Large intestine (tissue), 3 donors: ENCODE measurements around the gene RMDN2. TPM values are rescaled to one million over a fixed set of nuclear protein-coding genes. Genes with fewer than 3 reads are reported as not detected.
A peak's percentile ranks its signal among the peaks of the same experiment; 100 is the strongest.
"Not testable (repeated sequence)": the region's sequence is repeated elsewhere in the genome, so short reads cannot be mapped to it uniquely, and the experiment has no call there.

Experiments used
- DNase-seq, 2 donors: peaks; one replicate each; pipeline versions ENCODE4 v3.0.0 to v3.0.0-alpha.2; 2013
- H3K27ac ChIP-seq: one replicate; pipeline ENCODE4 v1.5.1; 2013; ENCODE audit warnings: low read length
- H3K27me3 ChIP-seq: 2 replicates; pipeline ENCODE4 v1.6.1; 2013; ENCODE audit warnings: low read length; ENCODE audit not compliant: control insufficient read depth, insufficient read depth
- H3K36me3 ChIP-seq: 2 replicates; pipeline ENCODE4 v1.6.1; 2013; ENCODE audit warnings: low read length; ENCODE audit not compliant: control insufficient read depth, insufficient read depth
- H3K4me1 ChIP-seq: one replicate; pipeline ENCODE4 v1.6.1; 2013; ENCODE audit warnings: low read length; ENCODE audit not compliant: control insufficient read depth, insufficient read depth
- H3K4me3 ChIP-seq: one replicate; pipeline ENCODE4 v1.5.1; 2013; ENCODE audit warnings: low read length
- H3K9me3 ChIP-seq: one replicate; pipeline ENCODE4 v1.6.1; 2013; ENCODE audit warnings: mild to moderate bottlenecking, low read depth, low read length, moderate library complexity; ENCODE audit not compliant: control insufficient read depth
- WGBS: methylation state at CpG from one replicate; pipeline ENCODE4 v1.1.5; 2013; ENCODE audit warnings: low lambda C conversion rate; ENCODE audit not compliant: insufficient coverage; 5-methylcytosine and 5-hydroxymethylcytosine counted together
- polyA plus RNA-seq: library from polyadenylated mRNA; unstranded; fragments of 120-200 nt; gene quantifications from one replicate; pipeline ENCODE4 v1.2.1, GENCODE V29; 2013

RMDN2 gene
- polyA plus RNA-seq, 1 donor = 23.9 TPM

GRCh38 chr2:37963901-37964300 lies 38.8 kb downstream of the RMDN2 start:
- not testable (repeated sequence) for H3K4me3 ChIP-seq, H3K9me3 ChIP-seq, H3K4me1 ChIP-seq, H3K27ac ChIP-seq, H3K27me3 ChIP-seq, H3K36me3 ChIP-seq, DNase-seq
- 88% methylated on average over 1 of the region's 33 CpGs for WGBS

DNA sequence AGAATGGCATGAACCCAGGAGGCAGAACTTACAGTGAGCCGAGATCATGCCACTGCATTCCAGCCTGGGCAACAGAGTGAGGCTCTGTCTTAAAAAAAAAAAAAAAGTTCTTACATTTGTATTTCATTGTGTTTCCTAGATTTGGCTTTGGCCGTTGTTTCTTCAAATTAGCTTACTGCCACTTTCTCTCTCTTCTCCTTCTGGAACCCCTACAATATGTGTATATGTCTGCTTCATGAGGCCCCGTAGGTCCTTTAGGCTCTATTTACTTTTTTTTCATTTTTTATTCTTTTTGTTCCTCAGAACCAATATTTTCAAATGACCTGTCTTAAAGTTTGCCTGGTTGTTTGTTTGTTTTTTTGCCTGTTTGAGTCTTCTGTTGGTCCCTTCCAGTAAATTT lies 41.2 kb downstream of the RMDN2 start:
- Histone ChIP-seq H3K27ac (no peak overlapping the region), H3K4me1 (no peaks in the 10 kb centered on the region), H3K36me3 (no peaks in the 10 kb centered on the region), H3K27me3 (no peaks in the 10 kb centered on the region), H3K9me3 (peaks cover 9% of the 10 kb centered on the region), H3K4me3 (no peak overlapping the region)
- DNase-seq = no peak
- 100% methylated on average over 2 of the region's 3 CpGs for WGBS

GRCh38 chr2:37969731-37970130 lies 44.6 kb downstream of the RMDN2 start:
- Histone ChIP-seq H3K4me3 (no peak overlapping the region), H3K9me3 (peaks cover 6% of the 10 kb centered on the region), H3K4me1 (no peaks in the 10 kb centered on the region), H3K27me3 (no peaks in the 10 kb centered on the region), H3K36me3 (no peaks in the 10 kb centered on the region), H3K27ac (no peak overlapping the region)
- no peak for DNase-seq

DNA sequence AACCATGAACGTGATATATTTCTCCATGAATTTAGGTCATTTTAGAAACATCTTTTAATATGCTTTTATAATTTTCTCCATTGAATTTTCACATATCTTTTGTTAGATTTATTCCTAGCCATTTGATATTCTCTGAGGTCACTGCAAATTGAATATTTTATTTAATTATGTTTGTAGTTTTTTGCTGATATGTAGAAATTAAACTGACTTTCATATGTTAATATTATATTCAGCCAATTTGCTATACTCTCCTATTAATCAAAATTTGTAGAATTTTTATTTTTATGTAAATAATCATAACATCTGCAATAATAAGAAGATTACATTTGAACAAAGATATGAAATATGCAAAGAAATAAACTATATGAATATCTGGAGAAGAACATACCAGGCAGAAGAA lies 46.9 kb downstream of the RMDN2 start:
- DNase-seq = no peak
- Histone ChIP-seq H3K27me3 (no peaks in the 10 kb centered on the region), H3K36me3 (peaks cover 2% of the 10 kb centered on the region), H3K4me3 (no peak overlapping the region), H3K4me1 (no peaks in the 10 kb centered on the region), H3K27ac (no peak overlapping the region), H3K9me3 (no peaks in the 10 kb centered on the region)
- WGBS = 100% methylated on average over 1 of the region's 1 CpG

GRCh38 chr2:37973615-37974353 lies 48.7 kb downstream of the RMDN2 start:
- Histone ChIP-seq H3K9me3 (peaks cover 7% of the 10 kb centered on the region), H3K27me3 (no peaks in the 10 kb centered on the region), H3K27ac (no peak overlapping the region), H3K4me1 (no peaks in the 10 kb centered on the region), H3K36me3 (peaks cover 2% of the 10 kb centered on the region), H3K4me3 (no peak overlapping the region)
- no peak for DNase-seq
- 95% methylated on average over 8 of the region's 15 CpGs for WGBS

GRCh38 chr2:37975808-37976207 lies 50.7 kb downstream of the RMDN2 start:
- no peak overlapping the region for H3K4me3 ChIP-seq
- H3K27ac ChIP-seq = no peak overlapping the region
- no peaks in the 10 kb centered on the region for H3K4me1 ChIP-seq
- no peak for DNase-seq
- peaks cover 7% of the 10 kb centered on the region for H3K9me3 ChIP-seq
- H3K36me3 ChIP-seq = peaks cover 4% of the 10 kb centered on the region
- H3K27me3 ChIP-seq = no peaks in the 10 kb centered on the region
- whole genome bisulfite sequencing = 100% methylated on average over 1 of the region's 2 CpGs

DNA sequence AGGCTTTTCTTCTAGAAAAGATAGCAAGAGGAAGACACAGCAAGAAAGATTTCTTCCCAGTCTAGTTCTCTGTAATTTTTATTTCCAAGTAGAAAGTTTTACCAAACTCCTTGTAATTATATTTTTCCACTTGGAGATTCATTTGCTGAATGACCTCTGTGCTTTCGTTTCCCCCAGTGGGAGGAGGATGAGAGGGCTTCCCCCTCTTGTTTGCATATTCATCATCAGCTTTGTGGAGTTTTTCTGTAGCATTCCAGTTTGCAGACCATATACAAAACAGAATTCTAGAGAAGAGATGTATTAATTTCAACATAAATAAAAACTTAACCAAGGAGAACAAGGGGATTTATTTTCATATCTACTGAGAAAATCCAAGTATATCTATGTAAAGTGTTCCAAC lies 51.3 kb downstream of the RMDN2 start:
- no peak overlapping the region for H3K4me3 ChIP-seq
- H3K27ac ChIP-seq = no peak overlapping the region
- H3K36me3 ChIP-seq = peaks cover 6% of the 10 kb centered on the region
- no CpG with 5 or more reads among the region's 1 CpG for WGBS
- no peaks in the 10 kb centered on the region for H3K27me3 ChIP-seq
- DNase-seq = no peak
- peaks cover 7% of the 10 kb centered on the region for H3K9me3 ChIP-seq
- H3K4me1 ChIP-seq = no peaks in the 10 kb centered on the region

GRCh38 chr2:37982147-37982582 lies 57.1 kb downstream of the RMDN2 start:
- no peak overlapping the region for H3K27ac ChIP-seq
- H3K27me3 ChIP-seq = no peaks in the 10 kb centered on the region
- H3K36me3 ChIP-seq = peaks cover 4% of the 10 kb centered on the region
- no peaks in the 10 kb centered on the region for H3K4me1 ChIP-seq
- peak in 1 of 2 donors; percentile 50 for DNase-seq
- no peak overlapping the region for H3K4me3 ChIP-seq
- 0% methylated on average over 2 of the region's 3 CpGs for WGBS
- H3K9me3 ChIP-seq = peaks cover 7% of the 10 kb centered on the region

DNA sequence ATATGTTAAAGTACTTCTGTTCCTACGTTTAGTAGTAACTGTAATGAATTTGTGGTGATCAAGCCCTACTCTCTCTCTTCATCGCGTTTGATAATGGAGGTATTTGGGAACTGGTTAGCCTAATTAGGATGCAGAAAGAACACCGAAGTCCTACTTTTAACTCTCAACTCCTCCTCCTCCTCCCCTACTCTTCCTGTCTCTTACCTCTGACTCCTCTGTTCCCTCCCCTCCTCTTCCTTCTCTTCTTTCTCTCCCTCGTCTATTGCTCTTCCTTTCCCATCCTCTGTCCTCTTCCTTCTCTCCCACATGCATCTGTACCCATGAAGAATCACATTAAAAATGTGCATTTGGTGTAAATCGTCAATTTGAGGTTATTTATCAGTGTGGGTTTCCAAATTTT lies 57.8 kb downstream of the RMDN2 start:
- H3K4me1 ChIP-seq = no peaks in the 10 kb centered on the region
- H3K36me3 ChIP-seq = peaks cover 4% of the 10 kb centered on the region
- DNase-seq = no peak
- no peak overlapping the region for H3K27ac ChIP-seq
- H3K9me3 ChIP-seq = peaks cover 2% of the 10 kb centered on the region
- no peaks in the 10 kb centered on the region for H3K27me3 ChIP-seq
- 84% methylated on average over 4 of the region's 6 CpGs for WGBS
- no peak overlapping the region for H3K4me3 ChIP-seq

DNA sequence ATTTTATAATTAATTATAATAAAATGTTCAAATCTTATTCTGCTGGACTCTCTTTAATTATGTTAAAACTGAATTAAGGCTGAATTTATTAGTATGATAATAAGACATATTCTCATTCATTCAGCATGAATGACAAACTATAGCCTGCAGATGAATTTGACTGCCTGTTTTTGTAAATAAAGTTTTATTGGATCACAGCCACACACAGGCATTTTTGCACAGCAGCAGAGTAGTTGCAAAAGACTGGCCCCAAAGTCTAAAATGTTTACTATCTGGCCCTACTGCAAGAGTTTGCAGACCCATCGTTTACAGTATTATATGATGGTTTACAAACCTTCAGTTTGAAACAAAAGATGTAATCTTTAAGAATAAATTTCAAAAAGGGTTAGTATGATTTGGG lies 58.6 kb downstream of the RMDN2 start:
- Histone ChIP-seq H3K27ac (no peak overlapping the region), H3K27me3 (no peaks in the 10 kb centered on the region), H3K4me1 (no peaks in the 10 kb centered on the region), H3K36me3 (peaks cover 4% of the 10 kb centered on the region), H3K9me3 (no peaks in the 10 kb centered on the region), H3K4me3 (no peak overlapping the region)
- no CpG with 5 or more reads among the region's 1 CpG for WGBS
- DNase-seq = no peak

GRCh38 chr2:37984176-37984575 lies 59.1 kb downstream of the RMDN2 start:
- WGBS = no CpG with 5 or more reads among the region's 1 CpG
- H3K9me3 ChIP-seq = no peaks in the 10 kb centered on the region
- no peaks in the 10 kb centered on the region for H3K27me3 ChIP-seq
- DNase-seq = no peak
- no peak overlapping the region for H3K27ac ChIP-seq
- no peak overlapping the region for H3K4me3 ChIP-seq
- H3K4me1 ChIP-seq = no peaks in the 10 kb centered on the region
- peaks cover 4% of the 10 kb centered on the region for H3K36me3 ChIP-seq
